Embryonic facial prominence (tissue), 1 donor: ENCODE results near the gene TMEM175.

ENCODE experiments used
- DNase-seq: peaks from one replicate; pipeline ENCODE4 v3.0.0-alpha.2; 2016; ENCODE audit errors: extremely low spot score

The TMEM175 gene

DNA sequence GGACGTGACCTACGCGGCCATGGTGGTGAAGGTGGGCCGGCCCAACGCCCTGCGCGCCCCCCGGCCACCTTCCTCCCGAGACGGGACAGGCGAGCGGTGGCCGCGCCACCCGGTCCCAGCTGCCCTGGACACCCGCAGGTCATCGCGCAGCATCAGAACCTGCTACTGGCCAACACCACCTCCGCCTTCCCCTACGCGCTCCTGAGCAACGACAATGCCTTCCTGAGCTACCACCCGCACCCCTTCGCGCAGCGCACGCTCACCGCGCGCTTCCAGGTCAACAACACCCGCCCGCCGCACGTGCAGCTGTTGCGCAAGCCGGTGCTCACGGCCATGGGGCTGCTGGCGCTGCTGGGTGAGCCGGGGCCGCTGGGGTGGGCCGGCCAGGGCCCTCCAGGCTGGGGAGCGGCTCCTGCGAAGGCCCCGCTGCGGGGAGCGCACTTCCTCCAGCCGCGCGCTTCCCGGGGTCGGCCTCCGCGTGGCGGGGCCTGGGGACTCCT, 69.9 kb downstream of the TMEM175 start:
- no peak for DNase-seq

DNA sequence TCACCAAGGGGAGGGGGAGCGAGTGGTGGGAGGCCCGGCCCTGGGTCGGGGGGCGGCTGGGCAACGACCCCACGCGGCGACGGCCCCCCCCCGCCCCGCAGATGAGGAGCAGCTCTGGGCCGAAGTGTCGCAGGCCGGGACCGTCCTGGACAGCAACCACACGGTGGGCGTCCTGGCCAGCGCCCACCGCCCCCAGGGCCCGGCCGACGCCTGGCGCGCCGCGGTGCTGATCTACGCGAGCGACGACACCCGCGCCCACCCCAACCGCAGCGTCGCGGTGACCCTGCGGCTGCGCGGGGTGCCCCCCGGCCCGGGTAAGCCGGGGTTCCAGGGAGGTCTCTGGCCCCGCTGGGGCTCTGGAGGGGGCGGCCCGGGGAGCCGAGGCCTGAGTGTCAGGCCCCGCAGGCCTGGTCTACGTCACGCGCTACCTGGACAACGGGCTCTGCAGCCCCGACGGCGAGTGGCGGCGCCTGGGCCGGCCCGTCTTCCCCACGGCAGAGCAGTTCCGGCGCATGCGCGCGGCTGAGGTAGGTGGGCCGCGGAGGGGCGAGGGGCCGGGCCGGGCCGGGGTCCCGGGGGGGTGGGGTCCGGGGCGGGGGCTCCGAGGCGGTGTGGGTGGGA, 70.5 kb downstream of the TMEM175 start:
- no peak for DNase-seq

DNA sequence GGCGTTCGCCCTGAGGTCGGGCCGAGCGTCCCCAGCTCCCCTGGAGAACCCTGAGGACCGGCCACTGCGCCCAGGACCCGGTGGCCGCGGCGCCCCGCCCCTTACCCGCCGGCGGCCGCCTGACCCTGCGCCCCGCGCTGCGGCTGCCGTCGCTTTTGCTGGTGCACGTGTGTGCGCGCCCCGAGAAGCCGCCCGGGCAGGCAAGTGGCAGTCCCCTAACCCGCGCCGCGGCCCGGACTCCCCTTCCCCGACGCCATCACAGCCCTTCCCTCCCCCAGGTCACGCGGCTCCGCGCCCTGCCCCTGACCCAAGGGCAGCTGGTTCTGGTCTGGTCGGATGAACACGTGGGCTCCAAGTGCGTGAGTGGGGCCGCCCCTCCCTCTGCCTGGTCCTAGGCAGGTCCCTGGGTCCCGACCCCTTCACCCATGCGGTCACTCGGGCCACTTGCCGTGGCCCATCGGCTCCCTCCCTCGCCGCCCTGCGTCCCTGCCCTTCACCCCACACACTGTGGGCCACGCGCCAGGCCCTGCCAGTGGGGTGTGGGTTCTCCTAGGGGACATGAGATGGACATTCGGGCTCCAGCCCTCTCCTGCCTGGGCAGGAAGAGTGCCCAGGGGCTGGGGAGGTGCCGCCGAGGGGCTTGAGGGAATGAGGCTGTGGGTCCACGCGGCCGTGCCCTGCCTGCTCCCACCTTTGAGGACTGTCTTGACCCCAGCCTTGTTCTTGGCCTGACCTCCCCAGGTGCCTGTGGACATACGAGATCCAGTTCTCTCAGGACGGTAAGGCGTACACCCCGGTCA, 71.2 kb downstream of the TMEM175 start:
- no peak for DNase-seq

DNA sequence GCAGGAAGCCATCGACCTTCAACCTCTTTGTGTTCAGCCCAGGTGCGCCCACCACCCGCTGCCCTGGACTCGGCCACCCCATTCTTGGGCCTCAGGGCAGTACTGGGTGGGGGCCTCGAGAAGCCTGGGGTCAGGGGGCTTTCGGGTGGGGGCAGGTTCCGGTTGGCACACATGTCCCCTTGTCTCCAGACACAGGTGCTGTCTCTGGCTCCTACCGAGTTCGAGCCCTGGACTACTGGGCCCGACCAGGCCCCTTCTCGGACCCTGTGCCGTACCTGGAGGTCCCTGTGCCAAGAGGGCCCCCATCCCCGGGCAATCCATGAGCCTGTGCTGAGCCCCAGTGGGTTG, 71.8 kb downstream of the TMEM175 start:
- no peak for DNase-seq

- DNase-seq: no peak
These were observed 72.6 kb downstream of the TMEM175 start for GRCh38 chr4:1004557-1005485.

GRCh38 chr4:1006856-1007255, 74.6 kb downstream of the TMEM175 start:
- DNase-seq: no peak
